Measurements from ENCODE around the gene TARBP1.
"Not testable (repeated sequence)": the region's sequence is repeated elsewhere in the genome, so short reads cannot be mapped to it uniquely, and the experiment has no call there.

Gene TARBP1

GRCh38 chr1:234433563-234434285 is 45.3 kb downstream of the TARBP1 start:
- no peak for DNase-seq

GRCh38 chr1:234431255-234431654 is 47.7 kb downstream of the TARBP1 start:
- DNase-seq, result no peak

GRCh38 chr1:234430691-234431090 is 48.3 kb downstream of the TARBP1 start:
- DNase-seq, result no peak

- DNase-seq, result no peak
Measured at GRCh38 chr1:234429434-234429806, 49.6 kb downstream of the TARBP1 start.

GRCh38 chr1:234427950-234428646 is 50.9 kb downstream of the TARBP1 start:
- no peak for DNase-seq

- DNase-seq, result no peak
Measured at GRCh38 chr1:234413990-234414389, 65.0 kb downstream of the TARBP1 start.

- DNase-seq, result no peak
Measured at GRCh38 chr1:234413485-234413884, 65.5 kb downstream of the TARBP1 start.

GRCh38 chr1:234412830-234413229 is 66.1 kb downstream of the TARBP1 start:
- no peak for DNase-seq

GRCh38 chr1:234409328-234409727 is 69.7 kb downstream of the TARBP1 start:
- DNase-seq, result peak in 1 of 2 experiments; percentile 6

GRCh38 chr1:234408757-234409156 is 70.2 kb downstream of the TARBP1 start:
- DNase-seq, result peak; percentile 70 to 77

- DNase-seq, result no peak
Measured at GRCh38 chr1:234406871-234407270, 72.1 kb downstream of the TARBP1 start.

GRCh38 chr1:234405676-234406075 is 73.3 kb downstream of the TARBP1 start:
- no peak for DNase-seq

GRCh38 chr1:234402939-234403338 is 76.0 kb downstream of the TARBP1 start:
- no peak for DNase-seq

- no peak for DNase-seq
Measured at GRCh38 chr1:234401658-234402057, 77.3 kb downstream of the TARBP1 start.

GRCh38 chr1:234400773-234401172 is 78.2 kb downstream of the TARBP1 start:
- no peak for DNase-seq

GRCh38 chr1:234399515-234399914 is 79.5 kb downstream of the TARBP1 start:
- not testable (repeated sequence) for DNase-seq

GRCh38 chr1:234398849-234399381 is 80.1 kb downstream of the TARBP1 start:
- DNase-seq, result no peak

GRCh38 chr1:234397732-234398131 is 81.2 kb downstream of the TARBP1 start:
- DNase-seq, result no peak

GRCh38 chr1:234396871-234397270 is 82.1 kb downstream of the TARBP1 start:
- DNase-seq, result no peak

GRCh38 chr1:234396092-234396491 is 82.9 kb downstream of the TARBP1 start:
- DNase-seq, result no peak

- no peak for DNase-seq
Measured at GRCh38 chr1:234395297-234395696, 83.7 kb downstream of the TARBP1 start.

GRCh38 chr1:234393190-234393589 is 85.8 kb downstream of the TARBP1 start:
- peak in 1 of 2 experiments; percentile 6 for DNase-seq

GRCh38 chr1:234388094-234388493 is 90.9 kb downstream of the TARBP1 start:
- no peak for DNase-seq

- no peak for DNase-seq
Measured at GRCh38 chr1:234386122-234386521, 92.9 kb downstream of the TARBP1 start.
